Peyer's patch (tissue), 4 donors: ENCODE measurements around the gene TGFB1. TPM values are rescaled to one million over a fixed set of nuclear protein-coding genes. Genes with fewer than 3 reads are reported as not detected.

Source experiments
- DNase-seq, 3 donors: peaks; one replicate each; pipeline ENCODE4 v3.0.0-alpha.2; 2017 to 2019
- H3K27ac ChIP-seq, 4 donors: fragments of 200-600 bp; sonication (generic); one replicate each; pipeline ENCODE4 v1.5.1; 2016 to 2019
- H3K27me3 ChIP-seq, 2 donors: fragments of 200-600 bp; sonication (generic); one replicate each; pipeline ENCODE4 v1.5.1; 2019
- H3K36me3 ChIP-seq, 3 donors: fragments of 200-600 bp; sonication (generic); one replicate each; pipeline ENCODE4 v1.5.1; 2016 to 2019
- H3K4me1 ChIP-seq, 4 donors: fragments of 200-600 bp; sonication (generic); one replicate each; pipeline ENCODE4 v1.5.1; 2016 to 2019
- H3K4me3 ChIP-seq, 4 donors: fragments of 200-600 bp; sonication (generic); 1 replicate in 3 of 4; 2 replicates in 1 of 4; pipeline ENCODE4 v1.5.1; 2016 to 2019; ENCODE audit warnings: mild to moderate bottlenecking in 1 of 4
- H3K9me3 ChIP-seq, 4 donors: fragments of 200-600 bp; sonication (generic); one replicate each; pipeline ENCODE4 v1.5.1; 2016 to 2019; ENCODE audit warnings: mild to moderate bottlenecking in 1 of 4
- CTCF ChIP-seq, 6 experiments: fragments of 450-650 bp in 4 of 6; fragments of 200-600 bp in 2 of 6; sonication (generic) in 1 of 6; IDR thresholded peaks; one replicate each; pipeline ENCODE4 v1.5.1; 2017 to 2019; ENCODE audit warnings: antibody characterized with exemption in 6 of 6, mild to moderate bottlenecking in 3 of 6, moderate library complexity in 1 of 6
- POLR2A ChIP-seq, 2 donors: fragments of 450-650 bp; IDR thresholded peaks; one replicate each; pipeline ENCODE4 v1.5.1; 2017; ENCODE audit warnings: antibody characterized with exemption in 2 of 2, mild to moderate bottlenecking in 2 of 2, moderate library complexity in 2 of 2
- total RNA-seq, 4 donors: library from RNA; depleted of rRNA; stranded (reverse); fragments of >200 nt; gene quantifications; one replicate each; pipeline ENCODE4 v1.1.0, GENCODE V29; 2016

Gene TGFB1
- total RNA-seq, 4 donors from 2014 or later = 6.8 to 80.9 (median 22.9) TPM

GRCh38 chr19:41299755-41300089, 54.0 kb downstream of the TGFB1 start:
- Histone ChIP-seq H3K9me3 (no peaks in the 10 kb centered on the region), H3K27ac (peak overlapping the region; percentile 86 to 93 (median 88)), H3K27me3 (no peaks in the 10 kb centered on the region), H3K4me3 (no peak overlapping the region), H3K4me1 (peaks cover 0 to 50% (median 37%) of the 10 kb centered on the region in 4 donors), H3K36me3 (peaks cover 0 to 84% (median 0%) of the 10 kb centered on the region in 3 donors)
- peak; percentile 45 to 77 (median 52) for DNase-seq
- no peak for TF ChIP-seq POLR2A (IDR thresholded peaks at IDR 0.05)
- no peak for TF ChIP-seq CTCF (IDR thresholded peaks at IDR 0.05)

GRCh38 chr19:41299046-41299754, 54.5 kb downstream of the TGFB1 start:
- Histone ChIP-seq H3K4me3 (no peak overlapping the region), H3K36me3 (peaks cover 0 to 84% (median 0%) of the 10 kb centered on the region in 3 donors), H3K9me3 (no peaks in the 10 kb centered on the region), H3K27ac (peak overlapping the region; percentile 86 to 93 (median 88)), H3K4me1 (peaks cover 0 to 50% (median 37%) of the 10 kb centered on the region in 4 donors), H3K27me3 (no peaks in the 10 kb centered on the region)
- DNase-seq = peak in 2 of 3 donors; percentile 47 to 78
- TF ChIP-seq POLR2A (IDR thresholded peaks at IDR 0.05) = no peak
- TF ChIP-seq CTCF (IDR thresholded peaks at IDR 0.05) = no peak

GRCh38 chr19:41298348-41298964, 55.3 kb downstream of the TGFB1 start:
- no peaks in the 10 kb centered on the region for H3K9me3 ChIP-seq
- H3K4me1 ChIP-seq = peaks cover 0 to 50% (median 34%) of the 10 kb centered on the region in 4 donors
- no peaks in the 10 kb centered on the region for H3K27me3 ChIP-seq
- no peak for TF ChIP-seq CTCF (IDR thresholded peaks at IDR 0.05)
- TF ChIP-seq POLR2A (IDR thresholded peaks at IDR 0.05) = no peak
- H3K27ac ChIP-seq = peak overlapping the region; percentile 86 to 93 (median 88)
- DNase-seq = peak; percentile 65 to 87 (median 66)
- peak overlapping the region in 1 of 4 donors; percentile 6 for H3K4me3 ChIP-seq
- H3K36me3 ChIP-seq = peaks cover 0 to 84% (median 0%) of the 10 kb centered on the region in 3 donors

GRCh38 chr19:41297628-41298347, 55.9 kb downstream of the TGFB1 start:
- Histone ChIP-seq H3K9me3 (no peaks in the 10 kb centered on the region), H3K4me1 (peaks cover 0 to 50% (median 30%) of the 10 kb centered on the region in 4 donors), H3K27me3 (no peaks in the 10 kb centered on the region), H3K4me3 (no peak overlapping the region), H3K36me3 (peaks cover 0 to 84% (median 0%) of the 10 kb centered on the region in 3 donors), H3K27ac (peak overlapping the region; percentile 86 to 93 (median 88))
- TF ChIP-seq POLR2A (IDR thresholded peaks at IDR 0.05) (no peak), CTCF (IDR thresholded peaks at IDR 0.05) (no peak)
- peak; percentile 20 to 91 (median 85) for DNase-seq

- Histone ChIP-seq H3K36me3 (peaks cover 0 to 86% (median 0%) of the 10 kb centered on the region in 3 donors), H3K4me1 (peaks cover 0 to 50% (median 29%) of the 10 kb centered on the region in 4 donors), H3K4me3 (no peak overlapping the region), H3K27ac (peak overlapping the region; percentile 86 to 93 (median 88)), H3K9me3 (no peaks in the 10 kb centered on the region), H3K27me3 (no peaks in the 10 kb centered on the region)
- TF ChIP-seq CTCF (IDR thresholded peaks at IDR 0.05) (no peak), POLR2A (IDR thresholded peaks at IDR 0.05) (no peak)
- DNase-seq = peak in 1 of 3 donors; percentile 11
These were observed 57.3 kb downstream of the TGFB1 start for GRCh38 chr19:41296433-41296871.
